ENCODE data around the gene IRF2BPL. TPM values are rescaled to one million over a fixed set of nuclear protein-coding genes. Genes with fewer than 3 reads are reported as not detected.

IRF2BPL gene
- total and polyA plus RNA-seq, 2 of the 8 experiments (the other 6 are each of a cell fraction or from before 2014, with no cell fraction given) = 18.8 to 57.0 TPM

- TF ChIP-seq CHD7 (IDR thresholded peaks at IDR 0.05; ENCODE audit: insufficient replicate concordance, low read length) (no peak), KDM1A (IDR thresholded peaks at IDR 0.05; ENCODE audit: borderline replicate concordance, low read length) (no peak), BACH1 (IDR thresholded peaks at IDR 0.05; ENCODE audit: low read length) (no peak), JUN (IDR thresholded peaks at IDR 0.05; ENCODE audit: low read depth, low read length) (no peak), HDAC2 (IDR thresholded peaks at IDR 0.05; ENCODE audit: borderline replicate concordance in 1 of 2, low read depth in 2 of 2, low read length in 2 of 2) (no peak), CBX8 (IDR thresholded peaks at IDR 0.05; ENCODE audit: borderline replicate concordance, low read depth, low read length) (no peak), RAD21 (IDR thresholded peaks at IDR 0.05 in 1 of 2, conservative IDR thresholded peaks at IDR 0.05 in 1 of 2; ENCODE audit: low read depth in 2 of 2, low read length in 2 of 2) (no peak), SP4 (IDR thresholded peaks at IDR 0.05; ENCODE audit: low read length) (no peak)
These were observed 46.5 kb upstream of the IRF2BPL start (continued) for GRCh38 chr14:77074969-77075368.
